HT1080 (cell line): Measurements from ENCODE around the gene HOXA6. TPM values are rescaled to one million over a fixed set of nuclear protein-coding genes. Genes with fewer than 3 reads are reported as not detected.

Source experiments
- DNase-seq: peaks from one replicate; pipeline ENCODE4 v3.0.0-alpha.2; 2015; ENCODE audit warnings: low read depth
- total RNA-seq: library from RNA; depleted of rRNA; stranded (reverse); fragments of >200 nt; shearing (Covaris generic); gene quantifications from 2 replicates; pipeline ENCODE4 v1.2.3, GENCODE V29; 2014

Gene HOXA6
- total RNA-seq, 1 experiment from 2014 or later, result 3.6 TPM

DNA sequence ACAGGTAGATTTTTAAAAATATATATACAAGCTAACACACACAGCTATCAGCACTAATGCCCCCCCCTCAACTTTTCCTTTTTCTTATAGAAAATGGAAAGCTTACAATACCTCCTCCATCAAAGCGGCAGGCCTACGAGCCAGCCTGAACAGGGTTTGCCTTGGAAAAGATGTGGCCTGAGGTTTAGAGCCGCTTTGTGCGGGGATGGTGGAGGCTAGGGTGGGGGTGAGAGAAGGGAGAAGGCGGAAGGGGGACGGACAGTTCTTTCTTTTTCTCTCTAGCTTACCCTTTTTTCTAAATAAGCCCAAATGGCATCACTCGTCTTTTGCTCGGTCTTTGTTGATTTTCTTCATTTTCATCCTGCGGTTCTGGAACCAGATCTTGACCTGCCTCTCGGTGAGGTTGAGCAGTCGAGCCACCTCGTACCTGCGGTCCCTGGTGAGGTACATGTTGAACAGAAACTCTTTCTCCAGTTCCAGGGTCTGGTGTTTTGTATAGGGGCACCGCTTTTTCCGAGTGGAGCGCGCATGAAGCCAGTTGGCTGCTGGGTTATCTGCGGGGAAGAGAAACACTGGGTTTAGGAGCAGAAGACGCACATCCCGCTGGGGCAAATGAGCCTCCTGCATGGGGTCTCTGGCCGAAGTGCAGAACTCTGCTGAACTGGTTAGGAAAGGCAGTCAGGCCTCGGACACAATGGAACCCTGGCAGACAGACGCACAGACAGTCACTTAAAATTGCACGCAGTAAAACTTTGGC, 15.9 kb upstream of the HOXA6 start:
- DNase-seq, result peak; percentile 23

DNA sequence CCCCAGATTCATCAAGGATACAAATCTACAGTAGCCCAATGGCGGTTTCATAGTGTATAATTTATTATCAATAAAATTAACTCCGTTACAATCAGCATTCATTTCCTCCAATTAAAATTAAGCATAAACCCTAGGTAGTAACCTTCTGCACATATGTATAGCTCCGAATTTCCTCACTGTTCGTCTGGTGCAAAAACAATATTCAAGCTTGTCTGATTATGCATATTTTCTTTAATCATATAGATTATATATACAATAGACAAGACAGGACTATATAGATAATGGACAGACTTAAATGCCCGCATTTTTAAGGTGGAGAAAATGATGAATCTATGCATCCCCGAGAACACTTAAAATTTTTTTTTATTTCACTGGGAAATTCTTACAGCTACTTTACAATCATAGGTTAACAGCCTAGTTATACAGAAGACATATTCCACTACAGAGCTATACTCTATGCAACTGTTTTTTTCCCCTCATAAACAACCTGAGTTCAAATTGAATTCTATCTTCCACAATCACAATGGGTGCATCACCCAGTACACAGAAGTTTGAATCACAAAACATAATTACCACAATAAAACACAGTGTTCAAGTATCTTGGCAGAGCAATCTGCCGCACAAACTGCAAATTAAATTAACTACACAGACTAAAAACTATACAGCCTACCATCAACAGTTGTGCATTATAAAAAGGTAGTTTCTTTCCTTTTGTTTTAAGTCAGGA, 15.2 kb upstream of the HOXA6 start:
- DNase-seq, result no peak

DNA sequence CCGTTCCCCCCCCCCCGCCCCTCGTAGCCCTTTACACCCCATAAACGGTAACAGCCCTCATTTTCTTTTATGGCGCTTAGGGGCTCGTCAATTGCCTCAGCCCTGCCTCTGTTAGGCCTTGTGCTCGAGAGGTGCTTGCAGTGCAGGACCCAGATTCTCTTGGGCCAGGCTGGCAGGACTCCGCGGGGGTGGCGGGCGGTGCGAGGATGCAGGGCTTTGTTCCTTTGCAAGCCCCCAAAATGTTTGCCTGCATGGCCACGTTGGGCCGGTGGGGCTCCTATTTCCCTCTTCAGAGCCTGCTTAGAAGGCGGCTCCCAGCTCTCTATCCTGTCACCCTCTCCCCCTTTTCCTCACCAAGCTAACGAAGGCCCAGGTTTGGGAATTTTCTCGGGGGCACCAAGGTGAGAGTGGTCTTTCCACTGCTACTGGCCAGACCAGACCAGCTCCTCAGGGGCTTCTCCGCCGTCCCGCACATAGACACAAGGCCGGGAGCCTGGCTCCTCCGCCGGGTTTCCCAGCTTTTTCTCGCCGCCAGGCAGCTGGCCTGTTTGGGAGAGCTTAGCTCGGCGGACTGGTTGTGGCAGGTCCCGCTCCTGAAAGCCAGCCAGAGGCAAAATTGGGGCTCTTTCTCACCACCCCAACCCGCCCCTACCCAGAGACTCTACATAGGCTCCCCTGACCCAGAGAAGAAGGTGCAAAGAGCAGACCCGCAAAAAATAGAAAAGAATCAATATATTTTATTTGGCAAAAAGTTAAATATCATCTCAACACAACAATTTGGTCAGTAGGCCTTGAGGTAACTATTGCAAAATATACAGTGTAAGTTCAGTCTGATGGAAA, 14.4 kb upstream of the HOXA6 start:
- DNase-seq, result no peak

DNA sequence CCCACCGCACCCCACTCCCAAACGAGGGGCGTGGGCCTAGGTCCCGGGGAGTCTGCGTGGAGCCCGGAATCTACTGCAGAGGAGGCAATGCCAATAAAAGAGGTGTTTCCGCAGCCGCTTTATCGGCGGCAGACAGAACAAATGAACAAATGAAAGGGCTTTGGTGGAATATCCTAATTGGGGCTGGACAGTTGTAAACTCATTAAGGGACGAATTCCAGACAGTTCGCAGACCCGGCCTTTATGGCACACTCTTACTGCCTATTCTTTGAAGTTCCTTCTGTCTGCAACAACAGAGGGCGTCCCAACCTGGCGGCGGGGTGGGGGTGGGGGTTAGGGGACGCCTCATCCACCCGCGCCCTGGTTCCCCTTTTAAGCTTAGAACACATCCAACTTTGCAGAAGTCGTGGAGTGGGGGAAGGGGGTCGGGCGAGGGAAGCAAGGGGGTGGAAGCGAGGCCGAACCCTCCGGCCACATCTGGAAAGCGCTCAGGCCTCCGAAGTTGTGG, 13.7 kb upstream of the HOXA6 start:
- peak; percentile 11 for DNase-seq

DNA sequence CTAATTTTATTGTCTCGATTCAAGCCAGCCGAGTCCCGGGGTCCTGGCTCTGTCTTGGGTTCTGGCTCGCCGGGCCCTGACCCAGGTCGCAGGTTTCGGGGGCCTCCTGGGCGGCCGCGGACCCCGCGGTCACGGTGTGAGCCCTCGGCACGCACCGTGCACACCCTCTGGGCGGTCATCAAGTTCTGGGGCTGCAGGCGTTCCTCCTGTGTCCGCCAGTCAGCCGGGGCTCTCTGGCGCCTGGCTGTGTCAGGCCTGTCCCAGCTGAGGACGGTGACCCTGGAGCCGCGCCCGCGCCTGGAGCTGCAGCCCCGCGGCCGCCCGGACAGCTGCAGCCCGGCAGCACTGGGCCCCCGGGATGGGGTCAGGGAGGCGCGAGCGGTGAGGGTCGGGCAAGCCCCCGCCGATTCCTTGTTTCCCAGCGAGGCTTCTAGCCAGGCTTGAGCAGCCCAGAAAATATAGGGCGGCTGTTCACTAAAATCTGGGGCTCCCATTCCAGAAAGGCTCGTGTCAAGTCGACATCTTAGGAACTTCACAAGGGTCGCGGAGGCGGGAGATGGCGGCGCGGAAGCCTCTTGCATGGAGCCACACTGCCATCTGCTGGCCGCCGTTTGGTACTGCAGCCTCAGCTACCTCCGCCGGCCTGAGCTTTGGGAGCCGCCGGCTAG, 13.1 kb upstream of the HOXA6 start:
- DNase-seq, result peak; percentile 77

DNA sequence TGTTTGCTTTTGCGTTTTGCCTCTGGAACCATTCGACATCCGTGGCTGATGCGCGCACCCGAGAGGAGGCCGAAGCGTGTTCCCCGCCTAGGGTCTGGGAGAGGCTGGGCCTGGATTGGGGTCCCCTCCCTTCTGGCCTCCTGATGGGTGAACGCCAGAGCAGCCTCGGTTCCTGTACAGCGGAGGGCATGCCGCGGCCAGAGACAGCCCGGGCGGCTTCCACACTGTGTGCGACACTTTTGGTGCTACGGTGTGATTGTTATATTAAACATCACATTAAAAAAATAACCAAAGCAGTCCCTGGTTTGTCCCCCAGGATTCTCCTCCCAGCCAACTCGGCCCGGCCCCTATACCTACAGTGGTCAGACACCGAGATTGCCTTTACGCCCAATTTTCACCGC, 12.6 kb upstream of the HOXA6 start:
- DNase-seq, result no peak

DNA sequence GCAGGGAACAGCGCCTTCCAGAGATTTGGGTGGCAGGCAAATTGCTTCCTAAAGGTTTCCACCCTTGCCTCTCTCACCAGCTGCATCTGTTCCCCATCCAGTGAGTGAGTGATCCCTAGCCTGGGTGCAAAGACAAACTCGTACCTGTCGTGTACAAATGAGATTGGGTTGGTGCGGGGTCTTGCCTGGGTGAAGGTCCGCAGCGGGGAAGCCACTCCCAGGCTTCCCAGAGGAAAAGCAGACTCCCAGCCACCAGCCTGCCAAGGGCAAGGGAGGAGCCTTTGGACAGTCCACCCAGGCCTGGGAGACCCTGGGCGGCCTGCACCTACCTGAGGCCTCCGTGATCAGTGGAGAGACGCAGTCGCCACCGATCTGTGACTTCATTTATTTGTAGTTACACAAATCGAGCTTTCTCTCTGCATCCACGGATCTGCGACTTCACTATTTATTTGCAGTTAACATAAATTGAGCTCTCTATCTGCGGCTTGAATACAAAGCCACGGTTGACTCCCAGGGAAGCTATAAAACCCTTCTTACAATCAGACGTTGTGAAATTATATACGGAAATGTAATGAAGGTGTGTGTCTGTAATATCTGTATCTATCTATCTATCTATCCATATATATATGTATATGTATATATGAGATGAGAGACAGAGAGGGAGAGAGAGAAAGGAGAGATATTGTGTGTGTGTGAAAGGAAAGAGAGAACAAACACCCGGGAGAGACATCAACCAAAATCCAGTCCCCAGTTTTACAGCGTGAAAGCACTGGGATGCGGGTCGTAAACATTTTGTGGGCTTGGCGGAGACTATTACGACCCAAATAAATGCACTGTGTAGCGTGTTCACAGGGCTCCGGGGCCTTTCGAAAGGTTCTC, 11.9 kb upstream of the HOXA6 start:
- no peak for DNase-seq

DNA sequence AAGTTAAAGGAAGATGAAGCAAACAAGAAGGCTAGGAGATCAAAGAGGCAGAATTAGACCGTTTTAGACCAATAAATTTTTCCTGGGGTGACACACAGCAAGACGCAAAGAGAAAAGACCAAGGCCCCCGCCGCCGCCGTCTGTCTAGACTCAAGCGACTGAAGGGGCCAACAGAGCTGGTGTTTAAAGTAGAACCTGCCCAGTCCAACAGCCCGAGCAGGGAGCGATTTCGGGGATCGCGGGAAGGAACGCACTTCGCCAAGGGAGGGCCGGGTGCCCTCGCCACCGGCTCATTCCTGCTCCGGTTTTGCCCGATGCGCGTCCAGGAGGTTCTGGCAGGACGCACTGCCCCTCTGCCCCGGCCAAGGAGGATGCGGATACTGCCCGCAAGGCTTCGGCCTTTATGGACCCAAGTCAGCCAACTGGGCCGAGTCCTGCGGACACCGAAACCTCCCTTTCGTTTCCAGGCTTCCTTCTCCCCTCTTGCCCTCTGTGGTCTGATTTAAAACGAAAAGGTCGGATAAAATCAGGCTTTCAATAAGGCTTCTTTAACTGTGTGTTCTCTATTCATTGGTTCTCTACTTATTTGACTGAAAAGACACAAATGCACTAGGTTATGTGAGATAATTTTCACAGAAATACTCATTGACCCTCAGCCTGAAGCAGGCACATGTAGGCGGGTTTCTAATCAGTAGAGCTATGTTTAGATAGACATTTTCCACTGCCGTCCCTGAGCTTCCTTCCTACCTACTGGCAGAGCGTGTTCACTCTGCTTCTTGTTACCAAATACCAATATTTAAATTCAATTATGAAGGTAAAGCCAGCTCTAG, 11.1 kb upstream of the HOXA6 start:
- DNase-seq, result no peak

DNA sequence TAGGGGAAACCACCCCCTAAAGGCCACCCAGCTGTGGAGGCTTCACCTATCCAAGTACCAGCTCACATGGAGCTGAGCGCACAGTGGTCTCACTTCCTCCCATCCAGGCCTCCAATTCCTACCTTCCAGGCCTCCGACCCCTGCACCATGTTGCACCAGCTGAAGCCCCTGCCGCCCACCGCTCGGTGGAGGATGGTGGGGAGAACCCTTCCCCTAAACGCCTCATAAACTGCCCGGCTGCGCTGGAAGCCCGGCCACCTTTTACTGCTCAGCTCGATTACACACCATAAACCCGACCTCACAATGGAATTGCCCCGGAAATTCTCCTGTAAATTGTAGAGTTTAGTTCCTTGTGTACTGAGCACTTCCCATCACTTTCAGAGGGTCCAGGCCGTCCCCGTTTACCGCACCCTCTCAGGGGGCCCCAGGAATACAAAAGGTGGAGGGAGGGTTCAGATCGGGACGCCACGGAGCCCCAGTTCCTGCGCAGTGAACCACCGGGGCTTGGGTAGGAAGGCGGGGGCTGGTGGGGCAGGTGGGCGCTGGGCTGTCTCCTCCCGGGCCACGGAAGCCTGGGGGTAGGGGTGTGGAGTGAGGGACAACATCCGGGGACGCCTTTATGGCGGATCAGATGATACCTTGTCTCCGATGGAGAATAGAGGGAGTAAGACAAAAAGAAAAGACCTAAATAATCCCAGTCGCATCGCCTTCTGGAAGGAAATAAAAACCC, 10.3 kb upstream of the HOXA6 start:
- no peak for DNase-seq

DNA sequence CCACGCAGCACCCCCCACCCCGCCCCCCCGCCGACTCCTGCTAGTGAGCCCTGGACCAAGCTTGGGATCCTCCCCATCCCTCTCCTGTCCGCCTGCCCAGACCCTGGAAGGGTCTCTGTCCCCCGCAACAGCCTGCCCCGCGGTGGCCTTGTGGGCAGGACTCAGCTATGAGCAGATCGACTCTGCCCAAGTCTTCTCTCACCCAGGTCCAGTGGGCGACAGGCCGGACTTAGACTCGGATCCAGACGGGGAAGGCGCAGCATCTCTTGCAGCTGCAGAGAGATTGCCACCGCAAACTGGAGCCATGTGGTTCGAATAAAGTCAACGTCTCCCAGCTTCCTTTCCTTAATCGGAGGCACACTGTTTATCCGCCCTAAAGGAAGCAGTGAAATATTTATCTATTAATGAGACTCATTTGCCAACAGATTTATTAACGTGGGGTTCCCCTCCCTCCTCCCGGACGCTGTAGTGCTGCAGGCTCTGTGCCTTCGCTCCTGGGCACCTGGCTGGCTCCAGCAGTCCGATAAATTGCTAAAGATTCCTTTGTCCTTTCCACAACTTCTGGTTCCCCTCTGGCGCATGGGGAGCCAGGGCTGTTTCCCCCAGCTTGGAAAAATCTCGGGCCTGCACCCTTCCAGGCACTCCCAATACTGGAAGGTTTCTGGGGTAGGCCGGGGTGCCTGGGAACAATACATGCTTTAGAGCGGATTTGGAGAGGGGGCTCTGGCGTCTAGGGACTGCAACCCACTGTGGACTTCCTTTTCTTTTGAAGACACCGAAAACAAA, 9.5 kb upstream of the HOXA6 start:
- DNase-seq, result no peak

DNA sequence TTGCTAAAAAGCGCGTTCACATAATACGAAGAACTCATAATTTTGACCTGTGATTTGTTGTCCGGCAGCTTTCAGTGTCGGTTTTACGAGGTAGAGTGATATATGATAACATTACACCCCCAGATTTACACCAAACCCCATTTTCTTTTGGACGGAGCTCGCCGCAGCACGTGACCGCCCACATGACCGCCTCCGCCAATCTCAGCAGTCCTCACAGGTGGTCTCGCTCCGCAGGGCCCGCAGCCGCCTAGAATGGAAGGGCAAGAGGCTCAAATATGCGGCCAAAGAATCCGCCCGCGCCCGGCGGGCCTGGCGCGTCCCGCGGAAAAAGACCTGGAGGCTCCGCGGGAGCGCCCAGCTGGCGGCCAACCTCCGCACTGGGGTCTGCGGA, 8.9 kb upstream of the HOXA6 start, which contains the start of gene HOXA7:
HOXA7 (minus strand) TSS at position 168 of the 391 bp plus-strand sequence; CDS start at position 38, 130 bp downstream.
- DNase-seq, result no peak

DNA sequence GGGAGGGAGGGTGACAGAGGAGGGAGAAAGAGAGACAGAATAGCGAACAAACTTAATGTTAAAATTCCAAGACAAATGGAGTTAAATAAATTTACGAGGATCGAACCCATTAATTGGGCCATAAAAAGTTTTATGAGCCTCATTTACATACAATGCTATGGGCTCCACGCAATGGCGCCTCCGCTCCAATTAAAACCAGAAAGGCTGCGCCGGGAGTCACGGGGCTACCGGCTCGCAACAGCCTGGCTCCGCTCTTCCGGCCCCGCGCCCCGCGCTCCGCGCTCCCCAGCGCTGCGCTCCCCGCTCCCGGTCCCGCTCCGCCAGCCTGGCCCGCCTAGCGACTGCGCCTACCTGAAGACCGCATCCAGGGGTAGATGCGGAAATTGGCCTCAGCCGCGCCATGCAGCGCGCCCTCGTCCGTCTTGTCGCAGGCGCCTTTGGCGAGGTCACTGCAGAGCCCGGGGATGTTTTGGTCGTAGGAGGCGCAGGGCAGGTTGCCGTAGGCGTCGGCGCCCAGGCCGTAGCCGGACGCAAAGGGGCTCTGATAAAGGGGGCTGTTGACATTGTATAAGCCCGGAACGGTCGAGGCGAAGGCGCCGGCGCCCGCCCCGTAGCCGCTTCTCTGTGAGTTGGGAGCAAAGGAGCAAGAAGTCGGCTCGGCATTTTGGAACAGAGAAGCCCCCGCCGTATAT, 8.4 kb upstream of the HOXA6 start:
- no peak for DNase-seq

DNA sequence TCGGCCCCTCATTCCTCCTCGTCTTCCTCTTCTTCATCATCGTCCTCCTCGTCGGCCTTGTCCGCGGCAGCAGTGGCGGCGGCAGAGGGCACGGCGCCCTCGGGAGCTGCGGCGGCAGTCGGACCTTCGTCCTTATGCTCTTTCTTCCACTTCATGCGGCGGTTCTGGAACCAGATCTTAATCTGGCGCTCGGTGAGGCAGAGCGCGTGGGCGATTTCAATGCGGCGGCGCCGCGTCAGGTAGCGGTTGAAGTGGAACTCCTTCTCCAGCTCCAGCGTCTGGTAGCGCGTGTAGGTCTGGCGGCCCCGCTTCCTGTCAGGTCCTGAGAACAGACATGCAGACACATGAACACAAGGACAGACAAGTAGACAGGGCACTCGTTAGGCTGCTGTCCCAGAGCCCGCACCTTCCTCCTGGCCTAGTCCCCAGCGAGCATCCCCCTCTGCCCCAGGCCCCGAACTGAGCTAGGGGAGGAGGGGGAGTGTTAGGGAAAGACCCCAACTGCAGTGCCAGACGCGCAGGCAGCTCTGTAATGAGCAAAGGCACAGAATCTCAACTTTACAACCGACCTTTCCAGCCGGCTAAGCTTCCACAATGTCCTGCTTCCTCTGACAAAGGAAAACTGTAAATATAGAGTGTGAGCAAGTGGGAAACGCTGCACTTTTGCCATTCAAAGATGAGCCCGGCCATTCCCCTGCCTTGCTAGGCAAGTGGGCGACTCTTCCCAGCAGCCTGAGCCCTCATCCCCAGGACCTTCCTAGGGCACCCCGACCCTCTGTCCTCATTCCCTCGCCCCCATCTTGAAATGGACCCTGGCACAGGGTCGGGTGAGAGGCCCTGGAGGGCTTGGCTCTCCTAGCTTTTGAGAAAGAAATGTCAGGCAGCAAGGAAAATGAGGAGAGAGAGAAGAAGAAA, 7.6 kb upstream of the HOXA6 start:
- DNase-seq, result no peak

DNA sequence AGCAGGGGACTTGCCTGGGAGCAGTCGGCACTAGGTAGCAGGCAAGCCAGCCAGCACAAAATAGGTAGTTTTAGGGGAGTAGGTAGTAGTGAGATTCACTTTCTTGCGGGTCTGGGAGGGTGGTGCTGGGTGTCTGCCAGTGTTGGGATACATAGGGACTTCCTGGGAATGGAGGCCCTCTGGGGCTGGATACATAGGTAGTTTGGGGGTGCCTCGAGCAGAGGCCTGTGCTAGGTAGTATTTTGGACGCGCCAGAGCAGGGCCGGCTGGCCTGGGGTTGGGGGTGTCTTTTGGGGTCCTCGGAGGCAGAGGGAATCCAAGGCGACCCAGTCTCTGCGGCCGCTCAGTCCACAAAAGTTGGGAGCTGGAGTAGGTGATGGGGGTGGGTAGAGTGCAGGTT, 6.8 kb upstream of the HOXA6 start:
- no peak for DNase-seq

DNA sequence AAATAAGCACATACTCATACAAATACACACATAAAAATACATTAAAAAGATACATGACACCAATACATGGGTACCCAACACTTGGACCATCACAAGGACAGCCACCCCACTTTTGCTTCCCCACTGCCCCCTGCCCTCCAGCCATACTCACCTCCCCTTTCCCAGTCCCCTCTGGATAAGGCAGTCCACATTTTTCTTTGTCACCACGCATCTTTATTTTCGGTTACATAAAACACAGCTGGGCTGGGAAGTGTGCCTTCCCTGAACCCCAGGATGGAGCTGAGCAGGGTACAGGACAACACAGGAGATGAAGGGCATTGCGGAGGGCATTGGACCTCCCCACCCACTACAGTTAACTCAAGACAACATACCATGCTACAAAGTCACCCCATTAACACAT, 6.0 kb upstream of the HOXA6 start:
- no peak for DNase-seq

DNA sequence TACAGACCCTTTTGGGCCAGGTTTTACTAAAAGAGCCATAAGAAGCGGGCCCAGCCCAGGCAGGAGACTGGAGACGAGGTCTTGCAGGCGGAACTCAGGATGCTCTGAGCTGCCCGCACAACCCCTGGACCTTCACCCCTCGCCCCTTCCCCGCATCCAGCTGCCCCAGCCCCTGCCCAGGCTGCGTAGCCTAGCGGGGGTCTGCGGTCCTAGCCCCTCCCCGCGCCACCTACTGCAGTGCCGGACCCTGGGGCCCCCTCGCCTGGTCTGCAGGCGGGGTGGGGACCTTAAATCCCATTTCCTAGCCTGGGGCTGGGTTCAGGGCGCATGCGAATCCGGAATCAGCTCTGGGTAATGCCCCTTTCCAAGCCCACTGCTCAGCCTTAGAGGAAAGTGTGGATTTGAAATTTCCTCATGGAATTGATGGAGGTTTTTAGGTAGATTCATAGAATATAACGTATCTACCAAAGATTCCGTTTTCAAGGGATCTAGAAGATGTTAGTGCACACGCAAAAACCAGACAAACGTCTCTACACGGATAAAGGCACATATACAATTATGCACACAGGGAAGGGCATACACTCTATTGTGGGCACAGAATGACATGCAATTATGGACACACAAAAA, 5.4 kb upstream of the HOXA6 start:
- DNase-seq, result no peak
